Bone marrow (tissue), 2 donors: ENCODE results near the gene SLX4IP.
"Not testable (repeated sequence)": the region's sequence is repeated elsewhere in the genome, so short reads cannot be mapped to it uniquely, and the experiment has no call there.

Experiments used
- DNase-seq, 2 donors: peaks; one replicate each; lab custom pipeline; 2025; lab: John Stamatoyannopoulos, UW

SLX4IP gene

GRCh38 chr20:10603971-10604864, 169.1 kb downstream of the SLX4IP start:
- no peak for DNase-seq

GRCh38 chr20:10604865-10605440, 169.8 kb downstream of the SLX4IP start:
- DNase-seq: no peak

GRCh38 chr20:10605547-10606195, 170.6 kb downstream of the SLX4IP start:
- no peak for DNase-seq

GRCh38 chr20:10609276-10609675, 174.2 kb downstream of the SLX4IP start:
- DNase-seq: no peak

- DNase-seq: no peak
Observed at GRCh38 chr20:10609770-10610169, 174.7 kb downstream of the SLX4IP start.

GRCh38 chr20:10610251-10610650, 175.1 kb downstream of the SLX4IP start:
- no peak for DNase-seq

GRCh38 chr20:10611357-10611756, 176.3 kb downstream of the SLX4IP start:
- DNase-seq: no peak

- not testable (repeated sequence) for DNase-seq
Observed at GRCh38 chr20:10613426-10613825, 178.3 kb downstream of the SLX4IP start.

- no peak for DNase-seq
Observed at GRCh38 chr20:10613911-10614310, 178.8 kb downstream of the SLX4IP start.

- DNase-seq: no peak
Observed at GRCh38 chr20:10616212-10616611, 181.1 kb downstream of the SLX4IP start.

- DNase-seq: not testable (repeated sequence)
Observed at GRCh38 chr20:10617549-10618133, 182.5 kb downstream of the SLX4IP start.

GRCh38 chr20:10618611-10619245, 183.6 kb downstream of the SLX4IP start:
- DNase-seq: no peak

GRCh38 chr20:10619427-10619826, 184.3 kb downstream of the SLX4IP start:
- DNase-seq: no peak

GRCh38 chr20:10621149-10621548, 186.0 kb downstream of the SLX4IP start:
- DNase-seq: no peak

GRCh38 chr20:10622657-10623418, 187.7 kb downstream of the SLX4IP start:
- no peak for DNase-seq

GRCh38 chr20:10625641-10626040, 190.5 kb downstream of the SLX4IP start:
- DNase-seq: no peak

- no peak for DNase-seq
Observed at GRCh38 chr20:10626896-10627295, 191.8 kb downstream of the SLX4IP start.

GRCh38 chr20:10629946-10630650, 195.0 kb downstream of the SLX4IP start:
- DNase-seq: no peak

GRCh38 chr20:10631126-10631525, 196.0 kb downstream of the SLX4IP start:
- no peak for DNase-seq

GRCh38 chr20:10632721-10633509, 197.8 kb downstream of the SLX4IP start:
- DNase-seq: no peak
